ES-I3 (cell line): ENCODE data around the gene LRRC51.
A peak's percentile ranks its signal among the peaks of the same experiment; 100 is the strongest.

Experiments used
- H3K36me3 ChIP-seq: 2 replicates; pipeline ENCODE4 v1.6.1; 2013; ENCODE audit warnings: mild to moderate bottlenecking, low read length, control low read depth, moderate library complexity; ENCODE audit not compliant: insufficient read depth
- H3K4me1 ChIP-seq: 2 replicates; pipeline ENCODE4 v1.6.1; 2013; ENCODE audit warnings: mild to moderate bottlenecking, control low read depth, low read length; ENCODE audit not compliant: insufficient read depth
- H3K9ac ChIP-seq: 2 replicates; pipeline ENCODE4 v1.6.1; 2013; ENCODE audit warnings: low read depth, mild to moderate bottlenecking, low read length, moderate library complexity
- H3K9me3 ChIP-seq: 2 replicates; pipeline ENCODE4 v1.6.1; 2013; ENCODE audit warnings: mild to moderate bottlenecking, low read length, moderate library complexity; ENCODE audit not compliant: control insufficient read depth, insufficient read depth

The LRRC51 gene

GRCh38 chr11:72058416-72059034 lies 22.1 kb upstream of the LRRC51 start:
- no peaks in the 10 kb centered on the region for H3K9me3 ChIP-seq
- H3K9ac ChIP-seq = no peak overlapping the region
- no peaks in the 10 kb centered on the region for H3K36me3 ChIP-seq
- peaks cover 9% of the 10 kb centered on the region for H3K4me1 ChIP-seq

DNA sequence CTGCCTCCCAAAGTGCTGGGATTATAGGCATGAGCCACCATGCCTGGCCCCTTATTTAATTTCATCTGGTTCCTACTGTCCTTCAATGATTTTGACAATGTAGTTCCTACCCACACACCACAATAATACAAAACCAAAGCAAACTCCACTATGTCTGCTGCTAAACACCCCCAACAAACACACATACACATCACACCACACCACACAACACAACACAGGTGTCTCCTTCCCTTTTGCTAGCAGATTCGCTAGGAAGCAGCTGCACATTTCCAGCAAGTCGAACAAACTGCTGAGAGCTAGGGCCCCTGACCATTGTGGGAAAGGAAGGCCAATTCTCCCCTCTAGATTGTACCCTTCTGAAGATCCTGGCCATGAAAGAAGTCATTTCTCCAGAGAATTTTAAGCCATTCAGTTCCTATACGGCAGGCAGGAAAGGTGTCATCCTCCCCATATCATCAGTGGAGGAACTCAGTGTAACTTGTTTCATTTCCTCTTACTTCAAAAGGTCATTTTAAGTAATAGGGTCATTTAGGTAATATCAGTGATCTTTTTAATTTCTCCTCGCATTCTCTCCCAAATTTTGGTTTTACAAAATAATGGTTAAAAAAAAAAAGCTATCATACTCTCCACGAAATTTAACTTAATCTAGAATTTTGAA lies 18.8 kb upstream of the LRRC51 start:
- Histone ChIP-seq H3K9me3 (no peaks in the 10 kb centered on the region), H3K36me3 (no peaks in the 10 kb centered on the region), H3K9ac (no peak overlapping the region), H3K4me1 (peaks cover 4% of the 10 kb centered on the region; the same call in 1 of the 2 replicates)

GRCh38 chr11:72066855-72067254 lies 13.8 kb upstream of the LRRC51 start:
- H3K36me3 ChIP-seq = peaks cover 3% of the 10 kb centered on the region; the same call in 1 of the 2 replicates
- H3K4me1 ChIP-seq = peaks cover 20% of the 10 kb centered on the region
- H3K9me3 ChIP-seq = no peaks in the 10 kb centered on the region
- H3K9ac ChIP-seq = no peak overlapping the region

DNA sequence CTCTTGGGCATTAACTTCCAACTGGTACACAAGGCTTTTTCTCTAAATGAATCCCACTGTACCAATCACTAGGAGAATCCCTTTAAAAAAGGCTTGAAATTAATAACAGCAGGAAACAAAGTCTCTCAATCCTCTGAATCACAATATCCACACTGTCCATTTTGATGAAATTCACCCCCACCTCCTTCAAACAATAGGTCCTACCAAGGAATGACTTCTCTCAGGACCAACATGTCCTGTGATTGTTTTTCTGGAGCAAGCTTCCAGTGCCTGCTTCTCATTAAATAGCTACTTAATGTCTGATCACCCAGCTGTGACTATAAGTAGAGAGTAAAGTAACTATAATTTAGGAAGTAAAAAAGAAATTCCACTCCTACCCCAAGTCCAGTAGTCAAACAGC lies 13.4 kb upstream of the LRRC51 start:
- Histone ChIP-seq H3K9ac (no peak overlapping the region), H3K36me3 (peaks cover 3% of the 10 kb centered on the region; the same call in 1 of the 2 replicates), H3K9me3 (no peaks in the 10 kb centered on the region), H3K4me1 (peaks cover 25% of the 10 kb centered on the region)

GRCh38 chr11:72067676-72068075 lies 13.0 kb upstream of the LRRC51 start:
- Histone ChIP-seq H3K4me1 (peaks cover 27% of the 10 kb centered on the region), H3K36me3 (peaks cover 3% of the 10 kb centered on the region; the same call in 1 of the 2 replicates), H3K9ac (no peak overlapping the region), H3K9me3 (no peaks in the 10 kb centered on the region)

- H3K36me3 ChIP-seq = peaks cover 3% of the 10 kb centered on the region; the same call in 1 of the 2 replicates
- no peaks in the 10 kb centered on the region for H3K9me3 ChIP-seq
- H3K4me1 ChIP-seq = peaks cover 27% of the 10 kb centered on the region
- H3K9ac ChIP-seq = no peak overlapping the region
Observed at GRCh38 chr11:72069200-72069599, 11.4 kb upstream of the LRRC51 start.

GRCh38 chr11:72069787-72070251 lies 10.8 kb upstream of the LRRC51 start:
- H3K9ac ChIP-seq = no peak overlapping the region
- peaks cover 27% of the 10 kb centered on the region for H3K4me1 ChIP-seq
- peaks cover 3% of the 10 kb centered on the region; the same call in 1 of the 2 replicates for H3K36me3 ChIP-seq
- no peaks in the 10 kb centered on the region for H3K9me3 ChIP-seq

- Histone ChIP-seq H3K9me3 (no peaks in the 10 kb centered on the region), H3K9ac (no peak overlapping the region), H3K4me1 (peaks cover 27% of the 10 kb centered on the region), H3K36me3 (peaks cover 3% of the 10 kb centered on the region; the same call in 1 of the 2 replicates)
Observed at GRCh38 chr11:72070491-72070890, 10.2 kb upstream of the LRRC51 start.

- Histone ChIP-seq H3K4me1 (peaks cover 27% of the 10 kb centered on the region), H3K9ac (no peak overlapping the region), H3K36me3 (no peaks in the 10 kb centered on the region; the same call in 1 of the 2 replicates), H3K9me3 (no peaks in the 10 kb centered on the region)
Observed at GRCh38 chr11:72072348-72072747, 8.3 kb upstream of the LRRC51 start.

DNA sequence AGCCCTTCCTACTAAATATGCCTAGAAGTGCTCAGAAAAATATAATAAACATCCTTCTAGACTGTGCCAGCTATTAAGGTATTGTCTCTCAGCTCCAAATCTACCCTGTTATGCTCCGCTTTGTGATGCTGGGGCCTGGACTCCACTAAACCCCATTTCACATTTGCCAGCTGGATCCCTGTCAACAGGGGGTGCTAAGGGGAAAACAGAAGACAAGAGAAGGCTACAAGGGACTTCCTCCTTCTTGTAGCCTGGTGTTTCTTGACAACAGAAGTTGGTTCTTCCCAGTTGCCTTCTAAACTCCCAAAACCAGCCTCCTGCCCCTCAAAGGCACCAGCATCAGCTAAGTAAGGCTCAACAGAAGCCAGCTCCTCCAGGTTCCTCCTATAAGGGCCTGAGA lies 5.5 kb upstream of the LRRC51 start:
- no peaks in the 10 kb centered on the region for H3K36me3 ChIP-seq
- H3K9me3 ChIP-seq = no peaks in the 10 kb centered on the region
- peaks cover 22% of the 10 kb centered on the region for H3K4me1 ChIP-seq
- no peak overlapping the region for H3K9ac ChIP-seq

DNA sequence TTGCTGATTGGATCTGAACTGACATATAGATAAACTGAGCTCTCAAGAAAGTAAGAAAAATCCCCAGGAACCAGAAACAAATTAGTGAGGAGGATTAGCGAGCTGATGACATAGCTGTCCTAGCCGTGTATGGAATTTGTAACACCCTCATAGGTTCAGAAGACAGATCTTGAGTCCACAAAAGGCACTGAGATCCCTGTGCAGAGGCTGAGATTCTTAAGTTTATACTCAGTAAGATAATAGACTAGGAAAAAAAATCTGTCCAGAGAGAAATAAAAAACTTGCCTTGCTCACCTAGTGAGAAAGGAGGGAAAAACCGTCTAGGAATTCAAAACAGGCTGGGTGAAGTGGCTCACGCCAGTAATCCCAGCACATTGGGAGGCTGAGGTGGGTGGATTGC lies 4.9 kb upstream of the LRRC51 start:
- no peaks in the 10 kb centered on the region for H3K36me3 ChIP-seq
- H3K9me3 ChIP-seq = no peaks in the 10 kb centered on the region
- peaks cover 15% of the 10 kb centered on the region for H3K4me1 ChIP-seq
- H3K9ac ChIP-seq = no peak overlapping the region

- Histone ChIP-seq H3K9ac (peak overlapping the region; percentile 79; the same call in 1 of the 2 replicates), H3K9me3 (no peaks in the 10 kb centered on the region), H3K4me1 (peaks cover 7% of the 10 kb centered on the region), H3K36me3 (no peaks in the 10 kb centered on the region)
Observed at GRCh38 chr11:72078477-72078876, 2.2 kb upstream of the LRRC51 start.

- Histone ChIP-seq H3K36me3 (no peaks in the 10 kb centered on the region), H3K9ac (peak overlapping the region; percentile 79), H3K4me1 (peaks cover 7% of the 10 kb centered on the region), H3K9me3 (no peaks in the 10 kb centered on the region)
Observed at GRCh38 chr11:72079819-72080325, 778 bp upstream of the LRRC51 start.

DNA sequence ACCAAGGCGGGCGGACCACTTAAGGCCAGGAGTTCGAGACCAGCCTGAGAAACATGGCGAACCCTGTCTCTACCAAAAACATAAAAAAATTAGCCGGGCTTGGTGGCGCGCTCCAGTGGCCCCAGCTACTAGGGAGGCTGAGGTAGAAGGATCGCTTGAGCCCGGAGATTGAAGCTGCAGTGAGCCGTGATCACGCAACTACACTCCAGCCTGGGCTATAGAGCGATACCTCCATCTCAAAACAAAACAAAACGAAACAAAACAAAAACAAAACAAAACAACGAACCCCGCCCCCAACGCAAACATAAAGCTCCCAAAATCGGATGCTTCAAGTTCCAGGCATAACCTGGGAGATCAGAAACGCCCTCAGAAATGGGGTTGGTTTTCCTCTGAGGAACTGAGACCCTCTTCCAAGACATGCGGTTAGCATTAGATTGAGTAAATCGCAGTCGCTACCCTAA lies 564 bp downstream of the LRRC51 start:
- Histone ChIP-seq H3K9ac (peak overlapping the region; percentile 72), H3K9me3 (no peaks in the 10 kb centered on the region), H3K4me1 (peaks cover 7% of the 10 kb centered on the region), H3K36me3 (no peaks in the 10 kb centered on the region)
